Measurements from ENCODE around the gene P2RX4. TPM values are rescaled to one million over a fixed set of nuclear protein-coding genes. Genes with fewer than 3 reads are reported as not detected.

Gene P2RX4
- total and polyA plus RNA-seq, 2 of the 8 experiments (the other 6 are each of a cell fraction or from before 2014, with no cell fraction given): 9.5 to 12.2 TPM

GRCh38 chr12:121209624-121210572, at the start of gene P2RX4 (continued):
- TF ChIP-seq CHD7 (IDR thresholded peaks at IDR 0.05; ENCODE audit: insufficient replicate concordance, low read length): no peak
- no peak for TF ChIP-seq SUZ12 (IDR thresholded peaks at IDR 0.05; ENCODE audit: low read length)
- no peak for TF ChIP-seq SP2 (IDR thresholded peaks at IDR 0.05; ENCODE audit: low read length)
- TF ChIP-seq RAD21 (IDR thresholded peaks at IDR 0.05 in 1 of 2, conservative IDR thresholded peaks at IDR 0.05 in 1 of 2; ENCODE audit: low read depth in 2 of 2, low read length in 2 of 2): peak; percentile 27 to 46; a peak in 3 of 4 replicates
- no peak for TF ChIP-seq TCF12 (IDR thresholded peaks at IDR 0.05; ENCODE audit: low read depth, low read length)
- TF ChIP-seq POU5F1 (IDR thresholded peaks at IDR 0.05; ENCODE audit: low read depth, low read length): no peak
